ENCODE results near the gene ICAM4. TPM values are rescaled to one million over a fixed set of nuclear protein-coding genes. Genes with fewer than 3 reads are reported as not detected.

ICAM4 gene
- total and polyA plus RNA-seq, 2 of the 8 experiments (the other 6 are each of a cell fraction or from before 2014, with no cell fraction given), result 1.5 to 4.1 TPM

GRCh38 chr19:10254244-10254643 is 32.5 kb upstream of the ICAM4 start:
- POLR2A ChIA-PET (ENCODE audit: partially characterized antibody), result no interaction called here
- no peak overlapping the region for H2BK15ac ChIP-seq (ENCODE audit: low read length)
- H3K9me3 ChIP-seq (ENCODE audit: insufficient read depth in 2 of 2, low read depth in 1 of 2, low read length in 1 of 2), result no peaks in the 10 kb centered on the region
- TF ChIP-seq CBX5 (IDR thresholded peaks at IDR 0.05; ENCODE audit: low read depth, low read length) (no peak), GTF2F1 (IDR thresholded peaks at IDR 0.05; ENCODE audit: borderline replicate concordance, low read depth, low read length) (no peak)
- H3K23me2 ChIP-seq (ENCODE audit: low read depth, low read length), result peaks cover 5% of the 10 kb centered on the region
- no peak overlapping the region for H3K4me2 ChIP-seq (ENCODE audit: insufficient read depth in 1 of 2, low read depth in 2 of 2, low read length in 2 of 2)
- H2AK5ac ChIP-seq (ENCODE audit: low read depth, low read length), result no peak overlapping the region
- CTCF ChIA-PET (ENCODE audit: partially characterized antibody), result interaction anchor here (1.0 to 1.6 kb wide), 2 partner anchors 116 to 170 kb away, joined by 3 read pairs; no protein-coding TSS in a partner anchor
- no peak overlapping the region for H3K18ac ChIP-seq (ENCODE audit: extremely low read depth, low read length)
- H3K56ac ChIP-seq (replicated peaks; ENCODE audit: insufficient read length, low read depth, low read length), result no peak overlapping the region
- no peak overlapping the region for H3K27ac ChIP-seq (ENCODE audit: low read depth, low read length)
- no peak overlapping the region for H2BK5ac ChIP-seq (ENCODE audit: low read depth, low read length)
- no peak overlapping the region for H3K4me3 ChIP-seq (ENCODE audit: extremely low read depth in 1 of 4, insufficient read depth in 2 of 4, low read depth in 3 of 4, low read length in 4 of 4)
- peaks cover 0 to 9% of the 10 kb centered on the region in 2 experiments; a peak in 2 of 4 replicates for H3K79me2 ChIP-seq (ENCODE audit: control insufficient read depth in 1 of 2, insufficient read depth in 2 of 2, low read length in 2 of 2)
- peaks cover 4 to 22% (median 15%) of the 10 kb centered on the region in 4 experiments; a peak in 5 of 8 replicates for H3K36me3 ChIP-seq (ENCODE audit: control insufficient read depth in 2 of 4, insufficient read depth in 4 of 4, low read length in 3 of 4)
- no peak overlapping the region for H4K5ac ChIP-seq (ENCODE audit: insufficient read length, low read depth, low read length)
- H3K4me1 ChIP-seq (replicated peaks in 1 of 4; ENCODE audit: control insufficient read depth in 3 of 4, insufficient read depth in 4 of 4, low read length in 3 of 4), result peaks cover 0 to 5% (median 1%) of the 10 kb centered on the region in 4 experiments; a peak in 3 of 7 replicates
- no peak overlapping the region for H3K23ac ChIP-seq (ENCODE audit: insufficient read length)
- no peaks in the 10 kb centered on the region for H3K27me3 ChIP-seq (replicated peaks in 1 of 4; ENCODE audit: control insufficient read depth in 3 of 4, extremely low read depth in 1 of 4, insufficient read depth in 3 of 4, low read length in 3 of 4)
- H3K79me1 ChIP-seq (ENCODE audit: low read depth, low read length), result peaks cover 5% of the 10 kb centered on the region; the same call in 1 of the 2 replicates
- H3K9ac ChIP-seq (replicated peaks in 1 of 4; ENCODE audit: extremely low read depth in 1 of 4, low read depth in 3 of 4, low read length in 3 of 4), result no peak overlapping the region
- FAIRE-seq, result no peak
- H4K91ac ChIP-seq (replicated peaks; ENCODE audit: insufficient read length, low read length), result no peak overlapping the region
- WGBS, 2 experiments (ENCODE audit: extremely low coverage in 1 of 2, insufficient coverage in 1 of 2, insufficient read length in 1 of 2, insufficient replicate concordance in 2 of 2, low coverage in 1 of 2, low lambda C conversion rate in 2 of 2, missing lambda C conversion rate in 1 of 2), result 88% methylated on average over 3 of the region's 3 CpGs; no CpG with 5 or more reads in 1 of the 2 experiments
- H2BK12ac ChIP-seq (ENCODE audit: low read depth, low read length), result no peak overlapping the region
- no peak overlapping the region for H3K4ac ChIP-seq (replicated peaks; ENCODE audit: insufficient read length, low read depth, low read length)
- no peak overlapping the region for H2AFZ ChIP-seq (ENCODE audit: low read length)
- no peak overlapping the region for H2BK20ac ChIP-seq (ENCODE audit: low read length)
- no peak overlapping the region for H3K14ac ChIP-seq (ENCODE audit: insufficient read length)
- H4K20me1 ChIP-seq (replicated peaks in 1 of 2; ENCODE audit: control insufficient read depth in 1 of 2, insufficient read depth in 2 of 2, low read length in 2 of 2), result peaks cover 0 to 9% of the 10 kb centered on the region in 2 experiments
- DNase-seq (ENCODE audit: low read depth in 1 of 2, low spot score in 2 of 2), result no peak
- H4K8ac ChIP-seq (ENCODE audit: extremely low read depth, insufficient read depth, low read length), result no peak overlapping the region
- no peak overlapping the region for H2BK120ac ChIP-seq (replicated peaks; ENCODE audit: low read depth, low read length)
